HG03097 (cell line): ENCODE data around the gene TARM1.

Experiments used
- ATAC-seq: cut with Tn5 transposase; IDR thresholded peaks from one replicate; pipeline ENCODE4 v1.9.1; 2021; ENCODE audit not compliant: unreplicated experiment, low FRiP score

TARM1 gene

DNA sequence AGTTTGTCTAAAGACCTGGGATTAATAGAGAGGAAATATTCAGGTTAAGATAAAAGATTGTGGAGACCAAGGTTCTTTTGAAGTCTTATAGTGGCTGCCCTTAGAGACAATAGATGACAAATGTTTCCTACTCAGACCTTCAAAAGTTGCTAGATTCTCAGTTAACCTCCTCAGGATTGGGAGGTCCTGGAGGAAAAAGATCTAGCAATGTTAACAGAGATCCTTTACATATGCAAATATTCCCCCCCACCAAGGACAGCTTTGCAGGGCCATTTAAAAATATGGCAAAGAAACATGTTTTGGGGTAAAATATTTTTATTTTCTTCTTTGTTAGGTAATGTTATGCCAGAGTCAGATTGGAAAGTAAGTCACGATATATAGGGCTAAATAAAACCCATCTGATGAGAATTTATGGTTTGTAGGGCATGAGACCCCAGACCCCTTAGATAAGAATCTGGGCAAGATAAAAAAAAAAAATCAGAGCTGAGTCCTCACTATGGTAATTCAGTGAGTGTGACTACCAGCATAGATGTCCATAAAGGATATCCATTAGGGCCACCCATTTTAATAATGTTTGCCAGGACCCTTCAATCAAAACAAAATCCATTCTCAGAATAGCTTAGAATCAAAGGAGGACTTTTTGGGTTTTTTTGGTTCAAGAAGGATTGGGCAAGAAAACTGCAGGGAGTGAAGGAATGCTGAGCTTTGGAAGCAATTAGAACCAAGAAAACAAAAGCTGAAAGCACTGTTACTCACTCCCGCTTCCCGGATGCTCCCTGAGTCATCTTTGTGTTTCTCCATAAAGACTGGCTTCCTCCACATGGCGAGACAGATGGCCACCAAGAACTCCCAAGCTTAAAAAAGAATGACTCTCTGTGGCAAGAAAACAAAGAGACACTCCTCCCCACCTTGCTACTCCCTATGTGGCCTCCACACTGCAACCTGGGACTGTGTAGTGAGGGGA, 45.7 kb downstream of the TARM1 start:
- ATAC-seq = no peak

- ATAC-seq = no peak
Observed at GRCh38 chr19:54030895-54031586, 50.1 kb downstream of the TARM1 start.

GRCh38 chr19:54029930-54030490, 51.2 kb downstream of the TARM1 start:
- ATAC-seq = no peak

GRCh38 chr19:54029301-54029700, 51.9 kb downstream of the TARM1 start:
- no peak for ATAC-seq

DNA sequence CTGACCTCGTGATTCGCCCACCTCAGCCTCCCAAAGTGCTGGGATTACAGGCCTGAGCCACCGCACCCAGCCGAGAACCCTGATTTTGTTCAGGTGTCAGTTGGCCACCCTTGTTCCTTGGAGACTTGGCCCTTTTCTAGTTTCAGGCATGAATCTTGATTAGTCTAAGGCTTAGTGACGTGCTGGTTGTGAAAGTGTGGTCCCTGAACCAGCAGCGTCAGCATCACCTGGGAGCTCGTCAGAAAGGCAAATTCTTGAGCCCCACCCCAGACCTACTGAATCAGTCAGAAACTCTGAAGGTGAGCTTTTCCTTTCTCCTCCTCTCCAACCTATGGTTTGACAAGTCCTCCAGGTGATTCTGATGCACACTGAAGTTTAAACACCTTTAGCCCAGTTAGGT, 54.5 kb downstream of the TARM1 start:
- no peak for ATAC-seq

DNA sequence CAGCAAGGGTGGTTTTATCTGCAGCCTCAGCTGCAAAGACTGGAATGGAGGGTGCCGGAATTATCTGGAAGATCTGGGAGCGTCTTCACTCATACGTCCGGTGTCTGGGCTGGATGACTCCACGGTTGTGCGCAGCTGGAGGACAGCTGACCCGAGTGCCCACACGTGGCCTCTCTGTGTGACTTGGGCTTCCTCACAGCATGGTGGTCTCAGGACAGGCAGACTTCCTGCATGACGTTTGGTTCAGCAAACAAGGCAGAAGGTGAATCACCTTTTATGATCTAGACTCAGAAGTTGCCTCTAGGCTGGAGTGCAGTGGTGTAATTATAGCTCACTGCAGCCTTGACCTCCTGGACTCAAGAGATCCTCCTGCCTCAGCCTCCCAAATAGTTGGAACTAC, 56.5 kb downstream of the TARM1 start:
- no peak for ATAC-seq

DNA sequence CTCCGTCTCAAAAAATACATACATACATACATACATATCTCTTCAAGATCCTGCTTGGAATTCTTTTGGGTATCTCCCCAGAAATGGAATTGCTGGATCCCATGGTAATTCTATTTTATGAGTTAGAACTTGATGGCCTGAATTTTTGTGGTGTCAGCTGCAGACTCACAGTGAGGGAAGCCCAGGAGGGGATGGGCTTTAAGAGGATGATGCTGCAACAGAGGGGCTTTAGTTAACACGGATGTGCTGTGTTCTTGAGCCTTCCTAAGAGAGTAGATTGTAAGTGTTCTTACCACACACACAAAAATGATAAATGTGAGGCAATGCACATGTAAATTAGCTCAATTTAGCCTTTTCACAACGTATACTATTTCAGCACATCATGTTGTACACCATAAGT, 58.0 kb downstream of the TARM1 start:
- ATAC-seq = no peak

- no peak for ATAC-seq
Observed at GRCh38 chr19:54021932-54022331, 59.2 kb downstream of the TARM1 start.

GRCh38 chr19:54021363-54021762, 59.8 kb downstream of the TARM1 start:
- no peak for ATAC-seq
